Astrocyte (in vitro differentiated cells and primary cell): ENCODE data around the gene ALDH1B1. TPM values are rescaled to one million over a fixed set of nuclear protein-coding genes. Genes with fewer than 3 reads are reported as not detected.

ENCODE experiments used
- DNase-seq: peaks from one replicate; pipeline ENCODE4 v3.0.0-alpha.2; 2010; ENCODE audit warnings: low read depth
- FAIRE-seq: peaks from 2 replicates; lab custom pipeline; 2011; peaks lifted over from hg19 to GRCh38; lab: Jason Lieb, UNC
- H2AFZ ChIP-seq: 2 replicates; pipeline ENCODE4 v1.6.0; 2012; ENCODE audit warnings: low read depth, low read length, inconsistent platforms
- H3K27ac ChIP-seq: 2 replicates; pipeline ENCODE4 v1.5.1; 2011; ENCODE audit warnings: low read depth, low read length, inconsistent platforms
- H3K27me3 ChIP-seq: 2 replicates; pipeline ENCODE4 v1.6.0; 2011; ENCODE audit warnings: low read length, inconsistent platforms; ENCODE audit not compliant: insufficient read depth
- H3K36me3 ChIP-seq: 2 replicates; pipeline ENCODE4 v1.5.1; 2011; ENCODE audit warnings: low read length, inconsistent platforms; ENCODE audit not compliant: insufficient read depth
- H3K4me1 ChIP-seq: 2 replicates; pipeline ENCODE4 v1.5.1; 2011; ENCODE audit warnings: low read length, inconsistent platforms; ENCODE audit not compliant: insufficient read depth
- H3K4me2 ChIP-seq: 2 replicates; pipeline ENCODE4 v1.6.0; 2012; ENCODE audit warnings: low read length, inconsistent platforms
- H3K4me3 ChIP-seq: 2 replicates; pipeline ENCODE4 v1.5.1; 2011; ENCODE audit warnings: low read depth, mild to moderate bottlenecking, low read length, inconsistent platforms; ENCODE audit not compliant: insufficient read depth
- H3K79me2 ChIP-seq: 2 replicates; pipeline ENCODE4 v1.6.0; 2012; ENCODE audit warnings: mild to moderate bottlenecking, low read length, inconsistent platforms; ENCODE audit not compliant: insufficient read depth
- H3K9ac ChIP-seq: 2 replicates; pipeline ENCODE4 v1.6.0; 2012; ENCODE audit warnings: mild to moderate bottlenecking, low read length, inconsistent platforms
- H3K9me3 ChIP-seq: 2 replicates; pipeline ENCODE4 v1.5.1; 2012; ENCODE audit warnings: low read depth, mild to moderate bottlenecking, low read length, inconsistent platforms; ENCODE audit not compliant: insufficient read depth
- H4K20me1 ChIP-seq: 2 replicates; pipeline ENCODE4 v1.6.0; 2012; ENCODE audit warnings: low read length, inconsistent platforms; ENCODE audit not compliant: insufficient read depth
- H3K27ac Mint-ChIP-seq: one replicate; pipeline ENCODE4 v1.8.0; 2021; ENCODE audit warnings: mild to moderate bottlenecking, mixed read lengths; ENCODE audit not compliant: unreplicated experiment
- H3K27me3 Mint-ChIP-seq: one replicate; pipeline ENCODE4 v1.8.0; 2021; ENCODE audit warnings: low read depth, mixed read lengths; ENCODE audit not compliant: unreplicated experiment
- H3K36me3 Mint-ChIP-seq: one replicate; pipeline ENCODE4 v1.8.0; 2021; ENCODE audit warnings: low read depth, mixed read lengths; ENCODE audit not compliant: unreplicated experiment
- H3K4me1 Mint-ChIP-seq: one replicate; pipeline ENCODE4 v1.8.0; 2021; ENCODE audit warnings: low read depth, mixed read lengths; ENCODE audit not compliant: unreplicated experiment
- H3K4me3 Mint-ChIP-seq: one replicate; pipeline ENCODE4 v1.8.0; 2021; ENCODE audit warnings: mild to moderate bottlenecking, moderate library complexity, mixed read lengths; ENCODE audit not compliant: unreplicated experiment
- H3K9me3 Mint-ChIP-seq: one replicate; pipeline ENCODE4 v1.8.0; 2021; ENCODE audit warnings: mild to moderate bottlenecking, mixed read lengths; ENCODE audit not compliant: unreplicated experiment
- EZH2 ChIP-seq: IDR thresholded peaks from 2 replicates; pipeline ENCODE4 v1.6.1; 2012; ENCODE audit warnings: mild to moderate bottlenecking, low read length, inconsistent platforms; ENCODE audit not compliant: insufficient read depth
- total RNA-seq: library from RNA; stranded (reverse); gene quantifications from 2 replicates; pipeline ENCODE4 v1.2.1, GENCODE V29; 2021
- TF ChIP-seq, protein P1 (sequence below): IDR thresholded peaks from 2 replicates; pipeline ENCODE4 v1.5.1; 2011; ENCODE audit warnings: low read depth, mild to moderate bottlenecking, inconsistent platforms, low read length, moderate library complexity; ENCODE audit not compliant: insufficient read depth

ALDH1B1 gene
- total RNA-seq, 1 donor from 2014 or later: 124 TPM

DNA sequence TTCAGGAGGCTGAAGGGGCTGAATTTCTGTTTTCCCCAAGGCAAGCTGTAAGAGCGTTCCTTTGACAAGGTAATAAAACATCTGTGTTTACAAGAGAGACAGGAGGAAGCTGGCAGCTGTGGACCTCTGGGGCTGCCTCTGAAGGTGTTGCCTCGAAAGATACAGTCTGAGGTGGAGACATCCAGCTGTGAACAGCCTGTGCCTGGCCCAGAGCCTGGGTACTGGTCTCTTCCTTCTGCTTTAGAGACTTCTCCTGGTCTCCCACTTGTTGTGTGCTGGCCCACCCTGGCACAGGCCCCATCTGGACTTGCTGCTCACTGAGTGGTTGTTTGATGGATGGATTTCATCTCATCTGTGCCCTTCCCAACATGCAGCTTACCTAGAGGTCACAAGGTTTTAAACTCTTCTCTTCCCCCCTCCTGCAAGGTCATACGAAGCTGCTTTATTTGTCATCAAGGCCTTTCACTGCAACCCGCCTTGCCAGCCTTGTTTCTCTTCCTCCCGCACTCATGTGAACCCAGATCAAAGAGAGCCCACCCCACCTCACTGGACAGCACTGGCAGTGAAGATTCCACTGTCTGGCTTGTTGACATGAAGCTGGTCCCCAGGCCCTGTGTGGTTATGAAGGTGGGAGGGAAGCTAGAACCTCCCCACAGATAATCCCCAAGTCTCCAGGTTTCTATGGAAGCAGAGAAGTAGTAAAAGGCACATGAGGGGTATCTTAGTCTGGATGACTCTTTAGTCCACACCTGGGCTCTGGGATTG is 35.0 kb upstream of the ALDH1B1 start:
- DNase-seq (no peak), FAIRE-seq (no peak)
- Histone ChIP-seq H3K4me3 (no peak overlapping the region), H3K79me2 (no peaks in the 10 kb centered on the region), H4K20me1 (no peaks in the 10 kb centered on the region), H3K27ac (no peak overlapping the region), H3K27me3 (peaks cover 8% of the 10 kb centered on the region), H3K4me1 (peaks cover 37% of the 10 kb centered on the region), H2AFZ (no peak overlapping the region), H3K9ac (no peak overlapping the region), H3K36me3 (no peaks in the 10 kb centered on the region), H3K9me3 (no peaks in the 10 kb centered on the region), H3K4me2 (no peak overlapping the region)
- Mint-ChIP-seq H3K9me3 (no peaks in the 10 kb centered on the region), H3K4me1 (peaks cover 45% of the 10 kb centered on the region), H3K27ac (peak overlapping the region; percentile 34), H3K4me3 (no peak overlapping the region), H3K36me3 (no peaks in the 10 kb centered on the region), H3K27me3 (peaks cover 15% of the 10 kb centered on the region)
- no peak for TF ChIP-seq EZH2
- TF ChIP-seq, protein P1, sequence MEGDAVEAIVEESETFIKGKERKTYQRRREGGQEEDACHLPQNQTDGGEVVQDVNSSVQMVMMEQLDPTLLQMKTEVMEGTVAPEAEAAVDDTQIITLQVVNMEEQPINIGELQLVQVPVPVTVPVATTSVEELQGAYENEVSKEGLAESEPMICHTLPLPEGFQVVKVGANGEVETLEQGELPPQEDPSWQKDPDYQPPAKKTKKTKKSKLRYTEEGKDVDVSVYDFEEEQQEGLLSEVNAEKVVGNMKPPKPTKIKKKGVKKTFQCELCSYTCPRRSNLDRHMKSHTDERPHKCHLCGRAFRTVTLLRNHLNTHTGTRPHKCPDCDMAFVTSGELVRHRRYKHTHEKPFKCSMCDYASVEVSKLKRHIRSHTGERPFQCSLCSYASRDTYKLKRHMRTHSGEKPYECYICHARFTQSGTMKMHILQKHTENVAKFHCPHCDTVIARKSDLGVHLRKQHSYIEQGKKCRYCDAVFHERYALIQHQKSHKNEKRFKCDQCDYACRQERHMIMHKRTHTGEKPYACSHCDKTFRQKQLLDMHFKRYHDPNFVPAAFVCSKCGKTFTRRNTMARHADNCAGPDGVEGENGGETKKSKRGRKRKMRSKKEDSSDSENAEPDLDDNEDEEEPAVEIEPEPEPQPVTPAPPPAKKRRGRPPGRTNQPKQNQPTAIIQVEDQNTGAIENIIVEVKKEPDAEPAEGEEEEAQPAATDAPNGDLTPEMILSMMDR: no peak

DNA sequence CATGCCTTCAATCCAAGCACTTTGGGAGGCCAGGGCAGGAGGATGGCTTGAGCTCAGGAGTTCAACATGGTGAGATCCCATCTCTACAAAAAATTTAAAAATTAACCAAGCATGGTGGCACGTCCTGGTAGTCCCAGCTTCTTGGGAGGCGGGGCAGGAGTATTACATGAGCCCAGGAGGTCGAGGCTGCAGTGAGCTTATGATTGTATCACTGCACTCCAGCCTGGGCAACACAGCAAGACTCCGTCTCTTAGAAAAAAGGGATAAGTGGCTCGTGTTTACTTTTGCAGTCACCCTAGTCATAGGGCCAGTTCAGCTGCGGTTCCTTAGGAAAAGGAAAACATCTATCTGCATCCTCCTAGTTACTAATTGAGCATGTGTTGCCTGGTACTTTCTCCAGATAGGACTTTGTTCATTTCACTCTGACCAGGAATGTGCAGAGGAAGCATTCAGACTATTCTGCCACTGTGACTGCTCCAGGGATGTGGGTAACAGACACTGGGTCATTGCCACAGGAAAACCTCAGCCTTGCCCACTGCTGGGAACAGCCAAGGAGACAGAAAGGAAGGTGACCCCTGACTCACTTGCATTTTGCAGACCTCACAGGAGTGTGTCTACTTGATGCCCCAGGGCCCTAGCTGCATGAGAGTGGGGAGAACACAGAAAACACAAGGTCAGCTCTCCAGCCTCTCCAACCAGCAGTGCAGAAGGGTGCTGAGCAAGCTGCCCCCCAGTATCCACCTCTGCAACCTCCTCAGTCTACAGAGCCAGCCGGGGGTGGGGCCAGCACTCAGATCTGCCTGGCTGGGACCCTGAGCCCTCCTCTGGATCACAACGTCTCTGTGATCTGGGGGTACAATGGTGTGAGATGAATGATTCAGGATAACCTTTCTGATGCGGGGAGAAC is 33.9 kb upstream of the ALDH1B1 start:
- Histone ChIP-seq H3K4me2 (no peak overlapping the region), H2AFZ (no peak overlapping the region), H3K4me3 (no peak overlapping the region), H3K36me3 (no peaks in the 10 kb centered on the region), H3K4me1 (peaks cover 45% of the 10 kb centered on the region), H3K27me3 (no peaks in the 10 kb centered on the region), H3K9me3 (no peaks in the 10 kb centered on the region), H3K79me2 (no peaks in the 10 kb centered on the region), H4K20me1 (no peaks in the 10 kb centered on the region), H3K27ac (no peak overlapping the region), H3K9ac (no peak overlapping the region)
- no peak for TF ChIP-seq EZH2
- TF ChIP-seq, protein P1: no peak
- Mint-ChIP-seq H3K27ac (peak overlapping the region; percentile 58), H3K4me1 (peaks cover 52% of the 10 kb centered on the region), H3K4me3 (no peak overlapping the region), H3K36me3 (no peaks in the 10 kb centered on the region), H3K9me3 (no peaks in the 10 kb centered on the region), H3K27me3 (peaks cover 12% of the 10 kb centered on the region)
- FAIRE-seq: no peak
- peak; percentile 23 for DNase-seq
